HG02840 (cell line): ENCODE measurements around the gene EVC2.

Experiments
- ATAC-seq: cut with Tn5 transposase; IDR thresholded peaks from one replicate; pipeline ENCODE4 v1.9.1; 2021; ENCODE audit warnings: mild to moderate bottlenecking, moderate library complexity, moderate number of reproducible peaks; ENCODE audit not compliant: unreplicated experiment, low FRiP score

The EVC2 gene

GRCh38 chr4:5708449-5709206, at the start of gene EVC2:
Gene EVC2 (minus strand): TSS chr4:5708559. CDS start chr4:5708513, 46 bp downstream.
- ATAC-seq, result no peak

GRCh38 chr4:5757954-5758353, 49.6 kb upstream of the EVC2 start:
- ATAC-seq, result no peak

- ATAC-seq, result no peak
Observed at GRCh38 chr4:5757536-5757935, 49.2 kb upstream of the EVC2 start.

- no peak for ATAC-seq
Observed at GRCh38 chr4:5757091-5757490, 48.7 kb upstream of the EVC2 start.

- ATAC-seq, result no peak
Observed at GRCh38 chr4:5756271-5756670, 47.9 kb upstream of the EVC2 start.

- ATAC-seq, result no peak
Observed at GRCh38 chr4:5755679-5756078, 47.3 kb upstream of the EVC2 start.

- ATAC-seq, result no peak
Observed at GRCh38 chr4:5755161-5755560, 46.8 kb upstream of the EVC2 start.

GRCh38 chr4:5754529-5754881, 46.1 kb upstream of the EVC2 start:
- ATAC-seq, result no peak

- no peak for ATAC-seq
Observed at GRCh38 chr4:5753766-5754528, 45.6 kb upstream of the EVC2 start.

GRCh38 chr4:5753366-5753765, 45.0 kb upstream of the EVC2 start:
- no peak for ATAC-seq

- no peak for ATAC-seq
Observed at GRCh38 chr4:5752376-5753184, 44.2 kb upstream of the EVC2 start.

- no peak for ATAC-seq
Observed at GRCh38 chr4:5751666-5752375, 43.5 kb upstream of the EVC2 start.

GRCh38 chr4:5750946-5751665, 42.7 kb upstream of the EVC2 start:
- no peak for ATAC-seq

- no peak for ATAC-seq
Observed at GRCh38 chr4:5750052-5750945, 41.9 kb upstream of the EVC2 start.

- no peak for ATAC-seq
Observed at GRCh38 chr4:5749568-5749967, 41.2 kb upstream of the EVC2 start.

- ATAC-seq, result no peak
Observed at GRCh38 chr4:5747738-5748375, 39.5 kb upstream of the EVC2 start.

- ATAC-seq, result no peak
Observed at GRCh38 chr4:5746829-5747737, 38.7 kb upstream of the EVC2 start.
